HL-60/S4 treated with phorbol 12-myristate 13-acetate at 8.2 ng/mL for 4 days and 3 days (cell line): ENCODE measurements around the gene DMWD.
"Not testable (repeated sequence)": the region's sequence is repeated elsewhere in the genome, so short reads cannot be mapped to it uniquely, and the experiment has no call there.

Experiments
- in situ Hi-C: fragments of 300-500 bp; cut with MboI; formaldehyde crosslinking; loops from 2 replicates; pipeline ENCODE4 v1.15.0; 2022; ENCODE audit warnings: low sequenced_read_pairs

Gene DMWD

GRCh38 chr19:45752639-45753038 is 40.0 kb downstream of the DMWD start:
- in situ Hi-C loops: no loop called here

- in situ Hi-C loops: not testable (repeated sequence)
Measured at GRCh38 chr19:45751483-45751882, 41.2 kb downstream of the DMWD start.

- in situ Hi-C loops: no loop called here
Measured at GRCh38 chr19:45747513-45747912, 45.1 kb downstream of the DMWD start.

DNA sequence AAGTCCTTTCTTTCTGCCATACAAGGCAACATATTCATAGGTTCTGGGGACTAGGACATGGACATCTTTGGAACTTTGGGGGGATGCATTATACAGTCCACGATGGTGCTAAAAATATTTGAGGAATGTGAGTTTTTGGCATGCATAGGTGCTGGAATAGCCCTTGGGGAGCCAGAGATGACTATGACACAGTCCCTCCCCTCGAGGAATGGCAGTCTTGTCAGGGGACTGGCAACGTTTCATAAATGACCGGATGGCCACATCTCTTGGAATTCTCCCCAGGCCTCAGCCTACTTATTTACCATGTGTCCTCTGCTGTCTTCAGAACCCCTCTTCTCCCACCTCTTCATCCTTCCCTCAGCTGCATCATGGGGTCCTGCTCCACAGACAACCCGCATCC is 45.8 kb downstream of the DMWD start:
- in situ Hi-C loops: no loop called here

DNA sequence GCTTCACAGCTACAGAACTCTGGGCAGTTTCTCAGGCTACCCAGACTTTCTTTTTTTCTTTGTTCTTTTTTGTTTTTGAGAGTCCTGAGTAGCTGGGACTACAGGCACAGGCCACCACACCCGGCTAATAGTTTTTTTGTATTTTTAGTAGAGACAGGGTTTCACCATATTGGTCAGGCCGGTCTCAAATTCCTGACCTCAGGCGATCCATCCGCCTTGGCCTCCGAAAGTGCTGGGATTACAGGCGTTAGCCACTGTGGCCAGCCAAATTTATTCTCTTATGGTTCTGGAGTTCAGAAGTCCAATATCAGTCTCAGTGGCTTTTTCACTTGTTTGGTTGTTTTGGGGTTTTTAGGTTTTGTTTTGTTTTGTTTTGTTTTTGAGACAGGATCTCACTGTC is 47.0 kb downstream of the DMWD start:
- in situ Hi-C loops: no loop called here

- in situ Hi-C loops: no loop called here
Measured at GRCh38 chr19:45742969-45743368, 49.7 kb downstream of the DMWD start.

- in situ Hi-C loops: no loop called here
Measured at GRCh38 chr19:45739498-45740439, 52.9 kb downstream of the DMWD start.

DNA sequence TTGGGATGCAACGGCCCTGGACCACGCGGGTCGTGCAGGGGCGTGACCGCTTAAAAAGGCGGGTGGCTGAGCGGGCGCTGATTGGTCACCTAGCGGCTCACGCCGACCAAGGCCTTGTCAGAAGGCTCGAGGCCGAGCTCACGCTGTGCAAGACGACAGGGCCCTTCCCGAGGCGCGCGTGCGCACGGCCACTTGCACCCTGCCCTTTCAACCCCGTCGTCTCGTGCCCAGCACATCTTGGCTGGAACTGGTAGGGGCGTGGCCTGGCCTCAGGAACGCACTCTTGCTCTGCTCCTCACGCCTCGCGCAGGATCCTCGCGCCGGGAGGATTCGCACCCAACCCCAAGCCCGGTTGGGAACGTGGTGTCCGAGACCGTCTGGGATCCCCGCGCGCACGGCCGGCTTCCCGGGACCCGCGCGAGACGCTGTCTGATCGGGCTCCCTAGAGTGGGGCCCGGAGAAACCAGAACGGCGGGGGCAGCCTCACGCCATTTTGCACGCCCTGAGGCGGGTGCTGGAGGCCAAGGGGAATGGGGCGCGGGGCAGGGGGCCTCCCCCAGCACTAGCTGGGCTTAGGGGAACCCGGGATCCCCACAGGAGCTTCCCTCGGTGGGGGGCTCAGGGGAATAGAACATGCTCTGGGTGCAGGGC is 59.4 kb downstream of the DMWD start, which contains the start of gene MEIOSIN:
TSS of gene MEIOSIN (plus strand) at position 280 of the 651 bp plus-strand sequence. CDS start 1,938 bp downstream, outside the sequence.
- in situ Hi-C loops: no loop called here
